ENCODE measurements around the gene GRAMD1A.
"Not testable (repeated sequence)": the region's sequence is repeated elsewhere in the genome, so short reads cannot be mapped to it uniquely, and the experiment has no call there.

The GRAMD1A gene

GRCh38 chr19:34999498-35000337, at the start of gene GRAMD1A:
Gene GRAMD1A (plus strand): TSS chr19:35000323. CDS start chr19:35000479, 156 bp downstream.
- DNase-seq, result peak; percentile 76

GRCh38 chr19:34953092-34953491, 47.0 kb upstream of the GRAMD1A start:
- no peak for DNase-seq

- DNase-seq, result no peak
Observed at GRCh38 chr19:34957830-34958751, 42.0 kb upstream of the GRAMD1A start.

- DNase-seq, result no peak
Observed at GRCh38 chr19:34959021-34959420, 41.1 kb upstream of the GRAMD1A start.

- no peak for DNase-seq
Observed at GRCh38 chr19:34960103-34960805, 39.9 kb upstream of the GRAMD1A start.

GRCh38 chr19:34960940-34961679, 39.0 kb upstream of the GRAMD1A start:
- no peak for DNase-seq

GRCh38 chr19:34961775-34962686, 38.1 kb upstream of the GRAMD1A start:
- DNase-seq, result no peak

- DNase-seq, result no peak
Observed at GRCh38 chr19:34962687-34963572, 37.2 kb upstream of the GRAMD1A start.

GRCh38 chr19:34963573-34964406, 36.3 kb upstream of the GRAMD1A start, which contains the start of gene ZNF792:
Gene ZNF792 (minus strand): TSS chr19:34964229. CDS start chr19:34963662, 567 bp downstream.
- peak; percentile 49 for DNase-seq

GRCh38 chr19:34964598-34964997, 35.5 kb upstream of the GRAMD1A start:
- no peak for DNase-seq

GRCh38 chr19:34965505-34965904, 34.6 kb upstream of the GRAMD1A start:
- not testable (repeated sequence) for DNase-seq

GRCh38 chr19:34967551-34967950, 32.6 kb upstream of the GRAMD1A start:
- DNase-seq, result no peak

- no peak for DNase-seq
Observed at GRCh38 chr19:34969721-34970120, 30.4 kb upstream of the GRAMD1A start.

- not testable (repeated sequence) for DNase-seq
Observed at GRCh38 chr19:34970185-34970780, 29.8 kb upstream of the GRAMD1A start.

GRCh38 chr19:34972163-34972705, 27.9 kb upstream of the GRAMD1A start:
- DNase-seq, result no peak

- no peak for DNase-seq
Observed at GRCh38 chr19:34974646-34975045, 25.5 kb upstream of the GRAMD1A start.

- no peak for DNase-seq
Observed at GRCh38 chr19:34975056-34975455, 25.1 kb upstream of the GRAMD1A start.

- DNase-seq, result no peak
Observed at GRCh38 chr19:34976611-34977010, 23.5 kb upstream of the GRAMD1A start.

All from activated naive CD4-positive, alpha-beta T cell treated with anti-CD3 and anti-CD28 coated beads, Interleukin-2, amount 50 U/mL, for 16 hours (primary cell).